HepG2 (cell line): Measurements from ENCODE around the gene RPRD2. TPM values are rescaled to one million over a fixed set of nuclear protein-coding genes. Genes with fewer than 3 reads are reported as not detected.
A peak's percentile ranks its signal among the peaks of the same experiment; 100 is the strongest.

Experiments used
- AHR ChIP-seq: IDR thresholded peaks from 2 replicates; pipeline ENCODE4 v1.6.1; 2018; ENCODE audit warnings: missing genetic modification reagents, missing compliant biosample characterization
- ASH2L ChIP-seq: fragments of 300-600, 200-600 bp; sonication (generic); IDR thresholded peaks from 2 replicates; pipeline ENCODE4 v1.7.0; 2017; ENCODE audit warnings: low read depth, mild to moderate bottlenecking, moderate library complexity, mixed read lengths, low read length; ENCODE audit not compliant: insufficient read length
- ETV6 ChIP-seq: sonication (generic); formaldehyde crosslinking; conservative IDR thresholded peaks from 2 replicates; pipeline ENCODE4 v1.4.0; 2020; ENCODE audit warnings: missing genetic modification reagents
- FOXO1 ChIP-seq: sonication (generic); formaldehyde crosslinking; IDR thresholded peaks from 2 replicates; pipeline ENCODE4 v1.4.0; 2020; ENCODE audit warnings: missing genetic modification reagents
- HDAC1 ChIP-seq: sonication (generic); formaldehyde crosslinking; IDR thresholded peaks from 2 replicates; pipeline ENCODE4 v1.5.1; 2020; ENCODE audit warnings: mild to moderate bottlenecking, missing genetic modification reagents
- HIVEP1 ChIP-seq: sonication (generic); formaldehyde crosslinking; IDR thresholded peaks from 2 replicates; pipeline ENCODE4 v1.4.0; 2020; ENCODE audit warnings: mild to moderate bottlenecking, missing genetic modification reagents
- HNRNPUL1 ChIP-seq: fragments of 200-400 bp; formaldehyde crosslinking; IDR thresholded peaks from 2 replicates; pipeline ENCODE4 v1.6.1; 2017; ENCODE audit warnings: low read depth, mild to moderate bottlenecking, low read length, moderate library complexity
- HOXA9 ChIP-seq: sonication (generic); formaldehyde crosslinking; IDR thresholded peaks from 2 replicates; pipeline ENCODE4 v1.8.1; 2022; ENCODE audit warnings: missing genetic modification reagents, mild to moderate bottlenecking, moderate library complexity, borderline replicate concordance
- MED8 ChIP-seq: sonication (generic); formaldehyde crosslinking; IDR thresholded peaks from 2 replicates; pipeline ENCODE4 v1.8.1; 2023; ENCODE audit warnings: mild to moderate bottlenecking, missing genetic modification reagents; ENCODE audit not compliant: insufficient replicate concordance
- MNT ChIP-seq: fragments of 450-650 bp; IDR thresholded peaks from 2 replicates; pipeline ENCODE4 v1.6.1; 2016
- NFYC ChIP-seq: IDR thresholded peaks from 2 replicates; pipeline ENCODE4 v1.6.1; 2016; ENCODE audit warnings: missing genetic modification reagents, missing compliant biosample characterization
- NONO ChIP-seq, 2 experiments: fragments of 450-650 bp in 1 of 2; sonication (generic) in 1 of 2; formaldehyde crosslinking in 1 of 2; IDR thresholded peaks in 1 of 2; conservative IDR thresholded peaks in 1 of 2; 2 replicates each; pipeline versions ENCODE4 v1.6.1 to v1.8.0; 2017 to 2022; ENCODE audit warnings: mild to moderate bottlenecking in 1 of 2, missing genetic modification reagents in 1 of 2, moderate library complexity in 1 of 2
- PRMT3 ChIP-seq: sonication (generic); formaldehyde crosslinking; IDR thresholded peaks from 2 replicates; pipeline ENCODE4 v1.8.1; 2022; ENCODE audit warnings: low read depth, mild to moderate bottlenecking, moderate library complexity, missing genetic modification reagents, borderline replicate concordance
- SALL2 ChIP-seq: sonication (generic); formaldehyde crosslinking; IDR thresholded peaks from 2 replicates; pipeline ENCODE4 v1.8.1; 2023; ENCODE audit warnings: mild to moderate bottlenecking, missing genetic modification reagents, inconsistent platforms
- SYNCRIP ChIP-seq: fragments of 200-400 bp; formaldehyde crosslinking; IDR thresholded peaks from 2 replicates; pipeline ENCODE4 v1.6.1; 2018; ENCODE audit warnings: mild to moderate bottlenecking, low read depth, low read length; ENCODE audit not compliant: insufficient read depth
- TCF12 ChIP-seq, 2 experiments: fragments of 450-650 bp in 1 of 2; sonication (generic) in 1 of 2; formaldehyde crosslinking in 1 of 2; IDR thresholded peaks; 2 replicates each; pipeline versions ENCODE4 v1.6.1 to v1.8.0; 2017 to 2022; ENCODE audit warnings: antibody characterized with exemption in 1 of 2, mild to moderate bottlenecking in 1 of 2, missing genetic modification reagents in 1 of 2, moderate library complexity in 1 of 2
- YEATS2 ChIP-seq: sonication (generic); formaldehyde crosslinking; IDR thresholded peaks from 2 replicates; pipeline ENCODE4 v1.4.0; 2020; ENCODE audit warnings: missing genetic modification reagents, borderline replicate concordance
- ZBTB38 ChIP-seq: sonication (generic); formaldehyde crosslinking; IDR thresholded peaks from 2 replicates; pipeline ENCODE4 v1.5.1; 2020; ENCODE audit warnings: mild to moderate bottlenecking, missing genetic modification reagents
- ZFY ChIP-seq: sonication (generic); formaldehyde crosslinking; IDR thresholded peaks from 2 replicates; pipeline ENCODE4 v1.4.0; 2020; ENCODE audit warnings: missing genetic modification reagents
- ZKSCAN5 ChIP-seq: sonication (generic); formaldehyde crosslinking; IDR thresholded peaks from 2 replicates; pipeline ENCODE4 v1.5.1; 2020; ENCODE audit warnings: mild to moderate bottlenecking, missing genetic modification reagents
- ZNF10 ChIP-seq: sonication (generic); formaldehyde crosslinking; IDR thresholded peaks from 2 replicates; pipeline ENCODE4 v1.4.0; 2020; ENCODE audit warnings: mild to moderate bottlenecking, low read depth, missing genetic modification reagents, borderline replicate concordance
- ZNF720 ChIP-seq: sonication (generic); formaldehyde crosslinking; IDR thresholded peaks from 2 replicates; pipeline ENCODE4 v1.4.0; 2020; ENCODE audit warnings: missing genetic modification reagents
- polyA plus RNA-seq, 8 experiments: library from polyadenylated mRNA; depleted of rRNA in 3 of 8; stranded (reverse) in 7 of 8; unstranded in 1 of 8; fragments of >200 nt; fragmentation: Illumina TruSeq in 4 of 8; extraction: Trizol in 4 of 8; gene quantifications; 2 replicates each; pipeline versions ENCODE4 v1.2.1 to v1.2.3, GENCODE V29; 2011 to 2016; ENCODE audit warnings: low read depth in 4 of 8, missing spikeins in 1 of 8, mixed read lengths in 1 of 8; ENCODE audit not compliant: insufficient read depth in 1 of 8
- total RNA-seq, 5 experiments: library from RNA; depleted of rRNA; stranded (reverse); fragments of >200 nt; fragmentation: Illumina TruSeq; extraction: Trizol; gene quantifications; 2 replicates each; pipeline ENCODE4 v1.2.3, GENCODE V29; 2016; ENCODE audit warnings: low read depth in 1 of 5
- TF ChIP-seq, protein P1 (sequence below): sonication (generic); formaldehyde crosslinking; IDR thresholded peaks from 2 replicates; pipeline ENCODE4 v1.4.0; 2020; ENCODE audit warnings: mild to moderate bottlenecking, low read depth, missing genetic modification reagents
- TF ChIP-seq, protein P2 (sequence below): sonication (generic); formaldehyde crosslinking; IDR thresholded peaks from 2 replicates; pipeline ENCODE4 v1.4.0; 2020; ENCODE audit warnings: missing genetic modification reagents

Gene RPRD2
- total and polyA plus RNA-seq, 2 of the 13 experiments (the other 11 are each of a cell fraction or from before 2014, with no cell fraction given) = 8.0 to 8.9 TPM

GRCh38 chr1:150515328-150516049 lies 151.5 kb downstream of the RPRD2 start, which contains the start of gene FALEC (continued):
- TF ChIP-seq MNT = peak; percentile 21; the same call in 1 of the 2 replicates
- no peak for TF ChIP-seq ETV6 (CRISPR knock-in tag)
- TF ChIP-seq, protein P1, sequence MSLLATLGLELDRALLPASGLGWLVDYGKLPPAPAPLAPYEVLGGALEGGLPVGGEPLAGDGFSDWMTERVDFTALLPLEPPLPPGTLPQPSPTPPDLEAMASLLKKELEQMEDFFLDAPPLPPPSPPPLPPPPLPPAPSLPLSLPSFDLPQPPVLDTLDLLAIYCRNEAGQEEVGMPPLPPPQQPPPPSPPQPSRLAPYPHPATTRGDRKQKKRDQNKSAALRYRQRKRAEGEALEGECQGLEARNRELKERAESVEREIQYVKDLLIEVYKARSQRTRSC (CRISPR knock-in tag) = peak; percentile 59; the same call in 1 of the 2 replicates
- TF ChIP-seq SALL2 (CRISPR knock-in tag) = no peak; the same call in 1 of the 2 replicates
- TF ChIP-seq HIVEP1 (CRISPR knock-in tag) = peak; percentile 67; the same call in 1 of the 2 replicates
- TF ChIP-seq ZKSCAN5 (CRISPR knock-in tag) = no peak
- TF ChIP-seq PRMT3 = no peak
- TF ChIP-seq SYNCRIP = no peak
- peak; percentile 85 for TF ChIP-seq ZFY (CRISPR knock-in tag)
- peak; percentile 45; the same call in 1 of the 2 replicates for TF ChIP-seq HDAC1 (CRISPR knock-in tag)
- peak; percentile 87 for TF ChIP-seq NFYC
- TF ChIP-seq ASH2L = no peak
- TF ChIP-seq NONO (IDR thresholded peaks at IDR 0.05) = no peak
- TF ChIP-seq NONO (CRISPR knock-in tag; conservative IDR thresholded peaks at IDR 0.05) = peak; percentile 55
- TF ChIP-seq ZNF720 (CRISPR knock-in tag) = no peak
- 0 out of 2 replicates have a peak, but pooled peaks have one; percentile 28 for TF ChIP-seq HOXA9 (CRISPR knock-in tag)
- TF ChIP-seq FOXO1 = 0 out of 2 replicates have a peak, but pooled peaks have one; percentile 9
- peak; percentile 87; the same call in 1 of the 2 replicates for TF ChIP-seq AHR (CRISPR knock-in tag)
- TF ChIP-seq ZNF10 (CRISPR knock-in tag) = no peak
- TF ChIP-seq ZBTB38 (CRISPR knock-in tag) = no peak
- TF ChIP-seq TCF12 (IDR thresholded peaks at IDR 0.05) = no peak
- TF ChIP-seq TCF12 (CRISPR knock-in tag; IDR thresholded peaks at IDR 0.05) = 0 out of 2 replicates have a peak, but pooled peaks have one; percentile 51
- TF ChIP-seq MED8 (CRISPR knock-in tag) = peak; percentile 60
- TF ChIP-seq YEATS2 (CRISPR knock-in tag) = peak; percentile 49; the same call in 1 of the 2 replicates
- TF ChIP-seq, protein P2, sequence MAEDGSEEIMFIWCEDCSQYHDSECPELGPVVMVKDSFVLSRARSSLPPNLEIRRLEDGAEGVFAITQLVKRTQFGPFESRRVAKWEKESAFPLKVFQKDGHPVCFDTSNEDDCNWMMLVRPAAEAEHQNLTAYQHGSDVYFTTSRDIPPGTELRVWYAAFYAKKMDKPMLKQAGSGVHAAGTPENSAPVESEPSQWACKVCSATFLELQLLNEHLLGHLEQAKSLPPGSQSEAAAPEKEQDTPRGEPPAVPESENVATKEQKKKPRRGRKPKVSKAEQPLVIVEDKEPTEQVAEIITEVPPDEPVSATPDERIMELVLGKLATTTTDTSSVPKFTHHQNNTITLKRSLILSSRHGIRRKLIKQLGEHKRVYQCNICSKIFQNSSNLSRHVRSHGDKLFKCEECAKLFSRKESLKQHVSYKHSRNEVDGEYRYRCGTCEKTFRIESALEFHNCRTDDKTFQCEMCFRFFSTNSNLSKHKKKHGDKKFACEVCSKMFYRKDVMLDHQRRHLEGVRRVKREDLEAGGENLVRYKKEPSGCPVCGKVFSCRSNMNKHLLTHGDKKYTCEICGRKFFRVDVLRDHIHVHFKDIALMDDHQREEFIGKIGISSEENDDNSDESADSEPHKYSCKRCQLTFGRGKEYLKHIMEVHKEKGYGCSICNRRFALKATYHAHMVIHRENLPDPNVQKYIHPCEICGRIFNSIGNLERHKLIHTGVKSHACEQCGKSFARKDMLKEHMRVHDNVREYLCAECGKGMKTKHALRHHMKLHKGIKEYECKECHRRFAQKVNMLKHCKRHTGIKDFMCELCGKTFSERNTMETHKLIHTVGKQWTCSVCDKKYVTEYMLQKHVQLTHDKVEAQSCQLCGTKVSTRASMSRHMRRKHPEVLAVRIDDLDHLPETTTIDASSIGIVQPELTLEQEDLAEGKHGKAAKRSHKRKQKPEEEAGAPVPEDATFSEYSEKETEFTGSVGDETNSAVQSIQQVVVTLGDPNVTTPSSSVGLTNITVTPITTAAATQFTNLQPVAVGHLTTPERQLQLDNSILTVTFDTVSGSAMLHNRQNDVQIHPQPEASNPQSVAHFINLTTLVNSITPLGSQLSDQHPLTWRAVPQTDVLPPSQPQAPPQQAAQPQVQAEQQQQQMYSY (CRISPR knock-in tag) = no peak
- TF ChIP-seq HNRNPUL1 = no peak
